ENCODE results near the gene GPR4. TPM values are rescaled to one million over a fixed set of nuclear protein-coding genes. Genes with fewer than 3 reads are reported as not detected.

The GPR4 gene
- total and polyA plus RNA-seq, 2 of the 4 experiments (the other 2 are of a cell fraction): 0.02 TPM; not detected in 1

- Histone ChIP-seq H2AK5ac (ENCODE audit: low read depth, low read length) (no peak overlapping the region), H3K4me1 (ENCODE audit: control insufficient read depth, insufficient read depth, low read length) (no peaks in the 10 kb centered on the region), H3K4me2 (ENCODE audit: low read depth, low read length) (no peak overlapping the region), H3K79me1 (ENCODE audit: low read depth in 1 of 2, low read length in 2 of 2) (peaks cover 0 to 16% of the 10 kb centered on the region in 2 experiments; a peak in 3 of 4 replicates), H2BK15ac (ENCODE audit: low read depth, low read length) (no peak overlapping the region), H2BK5ac (ENCODE audit: low read depth, low read length, poor library complexity, severe bottlenecking) (no peak overlapping the region), H3K18ac (ENCODE audit: low read depth, low read length) (no peak overlapping the region), H4K8ac (ENCODE audit: low read depth in 2 of 2, low read length in 2 of 2) (no peak overlapping the region), H4K20me1 (ENCODE audit: insufficient read depth, low read length) (peaks cover 2% of the 10 kb centered on the region; the same call in 1 of the 2 replicates), H3K4ac (ENCODE audit: low read depth, low read length) (no peak overlapping the region), H4K91ac (ENCODE audit: insufficient read depth, low read depth, low read length) (no peak overlapping the region), H4K5ac (ENCODE audit: low read depth, low read length) (no peak overlapping the region), H3K27ac (ENCODE audit: insufficient read depth, low read length) (no peak overlapping the region), H3K4me3 (ENCODE audit: insufficient read depth, low read depth, low read length) (no peak overlapping the region), H3K23ac (ENCODE audit: low read depth, low read length) (no peak overlapping the region), H2BK20ac (ENCODE audit: low read depth, low read length) (no peak overlapping the region), H3K9ac (ENCODE audit: low read depth, low read length) (no peak overlapping the region), H3K36me3 (ENCODE audit: control insufficient read depth, insufficient read depth, low read length) (no peaks in the 10 kb centered on the region), H3K14ac (replicated peaks; ENCODE audit: low read depth, low read length) (no peak overlapping the region), H3K56ac (ENCODE audit: extremely low read depth, insufficient read depth, low read length) (no peak overlapping the region), H3K9me3 (ENCODE audit: control insufficient read depth, insufficient read depth, low read length) (no peaks in the 10 kb centered on the region), H3K9me1 (ENCODE audit: insufficient read depth, low read length) (peaks cover 3% of the 10 kb centered on the region; the same call in 1 of the 2 replicates), H2AFZ (replicated peaks; ENCODE audit: low read length, poor library complexity) (no peak overlapping the region), H3K27me3 (ENCODE audit: control insufficient read depth, insufficient read depth, low read length) (no peaks in the 10 kb centered on the region), H2AK9ac (replicated peaks; ENCODE audit: low read depth, low read length, poor library complexity) (no peak overlapping the region), H2BK120ac (ENCODE audit: low read depth, low read length) (no peak overlapping the region)
- dilution Hi-C loops (cut with HindIII; ENCODE audit: low sequenced_read_pairs, unreplicated experiment): no loop called here
- ATAC-seq (ENCODE audit: low read depth) (peak; percentile 84), DNase-seq (peak; percentile 33)
- TF ChIP-seq, protein P1, sequence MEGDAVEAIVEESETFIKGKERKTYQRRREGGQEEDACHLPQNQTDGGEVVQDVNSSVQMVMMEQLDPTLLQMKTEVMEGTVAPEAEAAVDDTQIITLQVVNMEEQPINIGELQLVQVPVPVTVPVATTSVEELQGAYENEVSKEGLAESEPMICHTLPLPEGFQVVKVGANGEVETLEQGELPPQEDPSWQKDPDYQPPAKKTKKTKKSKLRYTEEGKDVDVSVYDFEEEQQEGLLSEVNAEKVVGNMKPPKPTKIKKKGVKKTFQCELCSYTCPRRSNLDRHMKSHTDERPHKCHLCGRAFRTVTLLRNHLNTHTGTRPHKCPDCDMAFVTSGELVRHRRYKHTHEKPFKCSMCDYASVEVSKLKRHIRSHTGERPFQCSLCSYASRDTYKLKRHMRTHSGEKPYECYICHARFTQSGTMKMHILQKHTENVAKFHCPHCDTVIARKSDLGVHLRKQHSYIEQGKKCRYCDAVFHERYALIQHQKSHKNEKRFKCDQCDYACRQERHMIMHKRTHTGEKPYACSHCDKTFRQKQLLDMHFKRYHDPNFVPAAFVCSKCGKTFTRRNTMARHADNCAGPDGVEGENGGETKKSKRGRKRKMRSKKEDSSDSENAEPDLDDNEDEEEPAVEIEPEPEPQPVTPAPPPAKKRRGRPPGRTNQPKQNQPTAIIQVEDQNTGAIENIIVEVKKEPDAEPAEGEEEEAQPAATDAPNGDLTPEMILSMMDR (conservative IDR thresholded peaks at IDR 0.05; ENCODE audit: low read depth, low read length): peak; percentile 64
- TF ChIP-seq CHD1 (IDR thresholded peaks at IDR 0.05; ENCODE audit: low read depth, low read length) (no peak), SMC3 (IDR thresholded peaks at IDR 0.05; ENCODE audit: low read depth, low read length) (peak; percentile 59), RAD21 (IDR thresholded peaks at IDR 0.05; ENCODE audit: low read length) (peak; percentile 71)
- in situ Hi-C loops (cut with MboI; ENCODE audit: low sequenced_read_pairs): no loop called here
- CTCF ChIA-PET: interaction anchor here (0.9 to 1.2 kb wide), 4 partner anchors 13 to 284 kb away, joined by 3 to 5 read pairs (median 4); no protein-coding TSS in a partner anchor
- 28% methylated on average over 4 of the region's 10 CpGs; no CpG with 5 or more reads in 1 of the 2 experiments for WGBS, 2 experiments (ENCODE audit: extremely low coverage in 2 of 2, insufficient read length in 1 of 2)
- intact Hi-C loops (cut with micrococcal nuclease): loop anchor here (5.0 kb wide), 1 partner anchor 36 kb away; no protein-coding TSS in a partner anchor
- POLR2A ChIA-PET (ENCODE audit: unreplicated experiment): no interaction called here
- BruUV-seq (replicated peaks): no TSS peak
These were observed 43.6 kb downstream of the GPR4 start for GRCh38 chr19:45558399-45558878.
